A549 (cell line): ENCODE data around the gene BMP5.

Source experiments
- CEBPB ChIP-seq, 2 experiments: fragments of >200 bp in 1 of 2; sonication (Bioruptor Twin) in 1 of 2; formaldehyde crosslinking in 1 of 2; IDR thresholded peaks; 2 replicates each; pipeline ENCODE4 v1.6.1; 2012 to 2016
- MAZ ChIP-seq: fragments of 150-350 bp; IDR thresholded peaks from 2 replicates; pipeline ENCODE4 v1.6.1; 2014; ENCODE audit warnings: antibody characterized with exemption, low read depth, low read length, borderline replicate concordance
- POLR2A ChIP-seq: IDR thresholded peaks from 2 replicates; pipeline ENCODE4 v1.6.1; 2012; ENCODE audit warnings: mild to moderate bottlenecking, low read length
- RAD21 ChIP-seq, 2 experiments: fragments of >200 bp in 1 of 2; sonication (Bioruptor Twin) in 1 of 2; formaldehyde crosslinking in 1 of 2; IDR thresholded peaks in 1 of 2; conservative IDR thresholded peaks in 1 of 2; 2 replicates in 1 of 2; 3 replicates in 1 of 2; pipeline ENCODE4 v1.6.1; 2012 to 2018; ENCODE audit warnings: inconsistent platforms in 1 of 2
- TF ChIP-seq, protein P1 (sequence below): fragments of >200 bp; sonication (Bioruptor Twin); formaldehyde crosslinking; IDR thresholded peaks from 3 replicates; pipeline ENCODE4 v1.5.1; 2016

GRCh38 chr6:55775029-55775318 lies 100.4 kb downstream of the BMP5 start:
- TF ChIP-seq CEBPB (IDR thresholded peaks at IDR 0.05) (no peak), MAZ (no peak), RAD21 (conservative IDR thresholded peaks at IDR 0.05 in 1 of 2, IDR thresholded peaks at IDR 0.05 in 1 of 2) (no peak), POLR2A (no peak)
- TF ChIP-seq, protein P1, sequence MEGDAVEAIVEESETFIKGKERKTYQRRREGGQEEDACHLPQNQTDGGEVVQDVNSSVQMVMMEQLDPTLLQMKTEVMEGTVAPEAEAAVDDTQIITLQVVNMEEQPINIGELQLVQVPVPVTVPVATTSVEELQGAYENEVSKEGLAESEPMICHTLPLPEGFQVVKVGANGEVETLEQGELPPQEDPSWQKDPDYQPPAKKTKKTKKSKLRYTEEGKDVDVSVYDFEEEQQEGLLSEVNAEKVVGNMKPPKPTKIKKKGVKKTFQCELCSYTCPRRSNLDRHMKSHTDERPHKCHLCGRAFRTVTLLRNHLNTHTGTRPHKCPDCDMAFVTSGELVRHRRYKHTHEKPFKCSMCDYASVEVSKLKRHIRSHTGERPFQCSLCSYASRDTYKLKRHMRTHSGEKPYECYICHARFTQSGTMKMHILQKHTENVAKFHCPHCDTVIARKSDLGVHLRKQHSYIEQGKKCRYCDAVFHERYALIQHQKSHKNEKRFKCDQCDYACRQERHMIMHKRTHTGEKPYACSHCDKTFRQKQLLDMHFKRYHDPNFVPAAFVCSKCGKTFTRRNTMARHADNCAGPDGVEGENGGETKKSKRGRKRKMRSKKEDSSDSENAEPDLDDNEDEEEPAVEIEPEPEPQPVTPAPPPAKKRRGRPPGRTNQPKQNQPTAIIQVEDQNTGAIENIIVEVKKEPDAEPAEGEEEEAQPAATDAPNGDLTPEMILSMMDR: no peak
